A673 (cell line): ENCODE measurements around the gene PMPCA. TPM values are rescaled to one million over a fixed set of nuclear protein-coding genes. Genes with fewer than 3 reads are reported as not detected.

Experiments
- BruUV-seq: library from RNA; stranded (reverse); fragments of 400-500 nt; replicated peaks from 2 replicates; lab custom pipeline; 2021; lab: Mats Ljungman, UMichigan
- CTCF ChIA-PET: fragments of 300-600 bp; sonication (Branson Sonifier 250); formaldehyde crosslinking; loops from one replicate; lab custom pipeline; 2022; ENCODE audit warnings: antibody characterized with exemption; lab: Charles Lee
- POLR2A ChIA-PET: fragments of 300-600 bp; sonication (Branson Sonifier 250); formaldehyde crosslinking; loops from one replicate; lab custom pipeline; 2022; ENCODE audit warnings: antibody characterized with exemption; ENCODE audit not compliant: low non-redundant PET; lab: Charles Lee
- DNase-seq: peaks from one replicate; pipeline ENCODE4 v3.0.0-alpha.2; 2015; ENCODE audit warnings: low spot score
- H3K27ac ChIP-seq: fragments of 200-600 bp; sonication (generic); 2 replicates; pipeline ENCODE4 v1.5.1; 2016; ENCODE audit warnings: mixed run types, low read depth, mild to moderate bottlenecking, mixed read lengths, antibody characterized with exemption, low read length; ENCODE audit not compliant: poor library complexity, severe bottlenecking
- H3K27me3 ChIP-seq: fragments of 200-600 bp; sonication (generic); replicated peaks from 2 replicates; pipeline ENCODE4 v1.6.1; 2017; ENCODE audit warnings: mixed run types, low read depth, mild to moderate bottlenecking, mixed read lengths, antibody characterized with exemption, low read length; ENCODE audit not compliant: insufficient read depth, poor library complexity
- H3K36me3 ChIP-seq: fragments of 200-600 bp; sonication (generic); 2 replicates; pipeline ENCODE4 v1.6.1; 2016; ENCODE audit warnings: mixed run types, mild to moderate bottlenecking, mixed read lengths, antibody characterized with exemption, low read length; ENCODE audit not compliant: insufficient read depth, poor library complexity, severe bottlenecking
- H3K4me1 ChIP-seq: fragments of 200-600 bp; sonication (generic); 2 replicates; pipeline ENCODE4 v1.6.1; 2017; ENCODE audit warnings: mixed run types, mild to moderate bottlenecking, mixed read lengths, antibody characterized with exemption, low read length; ENCODE audit not compliant: insufficient read depth, poor library complexity, severe bottlenecking
- H3K4me3 ChIP-seq: fragments of 200-600 bp; sonication (generic); 2 replicates; pipeline ENCODE4 v1.5.1; 2016; ENCODE audit warnings: low read depth, mixed run types, mild to moderate bottlenecking, mixed read lengths, low read length; ENCODE audit not compliant: poor library complexity, severe bottlenecking
- H3K9me3 ChIP-seq: fragments of 200-600 bp; sonication (generic); 2 replicates; pipeline ENCODE4 v1.6.1; 2016; ENCODE audit warnings: mixed run types, low read depth, mild to moderate bottlenecking, mixed read lengths, antibody characterized with exemption, low read length; ENCODE audit not compliant: poor library complexity, severe bottlenecking
- EZH2 ChIP-seq: fragments of 200-600 bp; sonication (generic); IDR thresholded peaks from 2 replicates; pipeline ENCODE4 v1.6.1; 2017; ENCODE audit warnings: borderline replicate concordance, low read depth, mild to moderate bottlenecking, mixed read lengths, antibody characterized with exemption, low read length; ENCODE audit not compliant: poor library complexity, severe bottlenecking
- intact Hi-C: fragments of 100-400 bp; cut with micrococcal nuclease; formaldehyde crosslinking; loops from one replicate; pipeline ENCODE4 v1.10.0; 2022; ENCODE audit not compliant: unreplicated experiment
- total RNA-seq: library from RNA; stranded (reverse); gene quantifications from 2 replicates; pipeline ENCODE4 v1.2.3, GENCODE V29; 2021
- TF ChIP-seq, protein P1 (sequence below): fragments of 300-800, 200-600 bp; sonication (generic); conservative IDR thresholded peaks from 2 replicates; pipeline ENCODE4 v1.5.1; 2017; ENCODE audit warnings: low read depth, mild to moderate bottlenecking, antibody characterized with exemption, low read length, moderate library complexity, mixed read lengths

PMPCA gene
- total RNA-seq, 1 experiment from 2014 or later: 94.8 TPM

DNA sequence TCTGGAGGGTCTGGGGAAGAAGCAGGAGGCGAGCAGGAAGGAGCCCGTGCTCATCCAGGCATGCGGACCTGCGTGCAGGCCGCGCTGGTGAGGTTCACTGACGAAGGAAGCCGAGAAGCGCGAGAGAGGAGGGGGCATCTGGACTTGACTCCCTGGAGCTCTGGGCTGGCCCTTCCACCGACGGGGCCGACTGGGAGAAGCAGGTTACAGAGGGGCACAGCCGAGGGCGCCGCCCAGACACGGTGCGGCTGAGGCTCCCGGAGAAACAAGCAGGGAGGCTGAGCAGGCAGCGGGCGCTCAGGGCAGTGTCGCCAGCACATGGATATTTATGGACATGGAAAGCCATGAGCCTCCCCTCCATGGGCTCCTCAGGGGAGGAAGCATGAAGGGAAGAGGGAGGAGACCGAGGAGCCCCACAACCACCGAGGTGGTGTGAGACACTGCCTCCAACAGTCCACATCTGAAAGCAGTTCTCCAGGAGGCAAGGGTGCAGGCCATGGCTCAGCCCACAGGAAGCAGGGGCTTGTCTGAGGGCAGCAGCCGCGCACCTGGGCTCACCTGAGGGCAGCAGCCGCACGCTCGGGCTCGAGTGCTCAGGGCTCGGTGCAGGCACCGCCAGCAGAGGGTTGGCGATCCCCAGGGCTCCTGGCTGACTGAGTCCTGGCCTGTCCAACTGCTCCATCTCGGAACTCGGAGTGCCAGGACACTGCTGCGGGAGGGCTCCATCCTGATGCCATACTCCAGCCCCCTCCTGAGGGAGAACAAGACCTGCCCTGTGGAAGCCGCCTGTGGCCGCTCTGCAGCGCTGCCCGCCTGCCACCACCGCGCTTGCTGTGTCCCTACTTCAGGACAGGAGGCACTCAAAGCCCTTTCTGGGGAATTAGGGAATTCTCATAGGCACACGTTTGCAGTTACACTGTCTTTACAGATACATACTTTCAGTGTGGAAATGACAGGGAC is 44.9 kb downstream of the PMPCA start:
- TF ChIP-seq, protein P1, sequence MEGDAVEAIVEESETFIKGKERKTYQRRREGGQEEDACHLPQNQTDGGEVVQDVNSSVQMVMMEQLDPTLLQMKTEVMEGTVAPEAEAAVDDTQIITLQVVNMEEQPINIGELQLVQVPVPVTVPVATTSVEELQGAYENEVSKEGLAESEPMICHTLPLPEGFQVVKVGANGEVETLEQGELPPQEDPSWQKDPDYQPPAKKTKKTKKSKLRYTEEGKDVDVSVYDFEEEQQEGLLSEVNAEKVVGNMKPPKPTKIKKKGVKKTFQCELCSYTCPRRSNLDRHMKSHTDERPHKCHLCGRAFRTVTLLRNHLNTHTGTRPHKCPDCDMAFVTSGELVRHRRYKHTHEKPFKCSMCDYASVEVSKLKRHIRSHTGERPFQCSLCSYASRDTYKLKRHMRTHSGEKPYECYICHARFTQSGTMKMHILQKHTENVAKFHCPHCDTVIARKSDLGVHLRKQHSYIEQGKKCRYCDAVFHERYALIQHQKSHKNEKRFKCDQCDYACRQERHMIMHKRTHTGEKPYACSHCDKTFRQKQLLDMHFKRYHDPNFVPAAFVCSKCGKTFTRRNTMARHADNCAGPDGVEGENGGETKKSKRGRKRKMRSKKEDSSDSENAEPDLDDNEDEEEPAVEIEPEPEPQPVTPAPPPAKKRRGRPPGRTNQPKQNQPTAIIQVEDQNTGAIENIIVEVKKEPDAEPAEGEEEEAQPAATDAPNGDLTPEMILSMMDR: no peak
- no peak for TF ChIP-seq EZH2
- Histone ChIP-seq H3K27me3 (no peaks in the 10 kb centered on the region), H3K4me3 (no peak overlapping the region), H3K36me3 (peaks cover 71% of the 10 kb centered on the region), H3K9me3 (no peaks in the 10 kb centered on the region), H3K4me1 (no peaks in the 10 kb centered on the region), H3K27ac (no peak overlapping the region)
- no peak for DNase-seq
- no TSS peak for BruUV-seq
- CTCF ChIA-PET: no interaction called here
- POLR2A ChIA-PET: no interaction called here
- intact Hi-C loops: no loop called here

DNA sequence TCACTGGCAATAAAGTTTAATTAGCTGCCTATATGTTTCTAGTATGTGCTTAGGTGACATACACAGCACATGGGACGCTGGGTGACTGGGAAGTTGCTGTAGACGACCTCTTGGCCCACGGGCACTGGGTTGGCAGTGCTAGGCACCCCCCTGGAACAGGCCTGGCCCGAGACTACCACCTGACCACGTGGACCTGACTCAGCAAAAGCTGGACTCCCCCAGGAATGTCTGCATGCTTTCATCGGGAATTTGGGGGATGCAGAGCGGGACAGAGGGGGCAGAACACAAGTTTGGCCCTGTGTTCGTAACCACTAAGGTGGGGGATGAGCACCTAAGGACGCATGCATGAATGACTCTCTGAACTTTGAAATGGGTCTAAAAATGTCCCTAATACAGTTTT is 45.8 kb downstream of the PMPCA start:
- DNase-seq: no peak
- Histone ChIP-seq H3K4me1 (no peaks in the 10 kb centered on the region), H3K4me3 (no peak overlapping the region), H3K36me3 (peaks cover 72% of the 10 kb centered on the region), H3K27me3 (no peaks in the 10 kb centered on the region), H3K27ac (no peak overlapping the region), H3K9me3 (no peaks in the 10 kb centered on the region)
- TF ChIP-seq EZH2: no peak
- TF ChIP-seq, protein P1: no peak
- no TSS peak for BruUV-seq
- POLR2A ChIA-PET: no interaction called here
- intact Hi-C loops: no loop called here
- CTCF ChIA-PET: no interaction called here

DNA sequence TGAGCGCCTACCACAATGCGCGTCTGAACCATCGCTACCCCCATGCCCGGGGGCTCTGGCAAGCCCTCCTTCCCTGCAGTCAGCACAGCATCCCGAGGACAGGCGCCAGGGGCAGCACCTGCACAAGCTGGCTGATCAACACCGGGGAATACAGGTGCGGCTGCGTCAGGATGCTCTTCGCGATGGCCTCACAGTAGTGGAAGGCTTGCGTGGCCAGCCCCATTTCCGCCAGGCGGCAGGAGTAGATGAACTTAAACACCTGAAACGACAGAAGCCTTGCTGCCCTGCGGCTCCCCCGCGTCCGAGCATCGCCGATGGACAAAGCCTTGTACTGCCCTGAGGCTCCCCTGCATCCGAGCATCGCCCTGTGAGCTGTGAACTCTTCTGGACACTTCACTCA is 46.9 kb downstream of the PMPCA start:
- H3K36me3 ChIP-seq: peaks cover 73% of the 10 kb centered on the region
- H3K4me3 ChIP-seq: no peak overlapping the region
- intact Hi-C loops: no loop called here
- H3K27me3 ChIP-seq: no peaks in the 10 kb centered on the region
- CTCF ChIA-PET: no interaction called here
- TF ChIP-seq, protein P1: no peak
- TF ChIP-seq EZH2: no peak
- H3K27ac ChIP-seq: no peak overlapping the region
- H3K4me1 ChIP-seq: no peaks in the 10 kb centered on the region
- no peak for DNase-seq
- POLR2A ChIA-PET: no interaction called here
- no peaks in the 10 kb centered on the region for H3K9me3 ChIP-seq
- no TSS peak for BruUV-seq
